ENCODE measurements around the gene SMPD3.

- TF ChIP-seq CTCF (IDR thresholded peaks at IDR 0.05), result no peak
- TF ChIP-seq POLR2AphosphoS5 (IDR thresholded peaks at IDR 0.05; ENCODE audit: low read depth, low read length), result no peak
- TF ChIP-seq REST (IDR thresholded peaks at IDR 0.05; ENCODE audit: insufficient read depth in 1 of 2, low read depth in 2 of 2, low read length in 1 of 2), result no peak
- no peak for TF ChIP-seq TCF7L2 (IDR thresholded peaks at IDR 0.05; ENCODE audit: low read depth, low read length)
These were observed 135.2 kb downstream of the SMPD3 start for GRCh38 chr16:68313116-68313515.
